NCI-H524 treated with DMSO at 0.1 percent for 48 hours (cell line): ENCODE measurements around the gene POU2AF3.

ENCODE experiments used
- DNase-seq: peaks from one replicate; lab custom pipeline; 2025; lab: John Stamatoyannopoulos, UW

The POU2AF3 gene

GRCh38 chr11:111353776-111354600, 55.6 kb downstream of the POU2AF3 start:
- DNase-seq: no peak

- no peak for DNase-seq
Observed at GRCh38 chr11:111354601-111354891, 56.2 kb downstream of the POU2AF3 start.

GRCh38 chr11:111355101-111355500, 56.8 kb downstream of the POU2AF3 start:
- DNase-seq: no peak

DNA sequence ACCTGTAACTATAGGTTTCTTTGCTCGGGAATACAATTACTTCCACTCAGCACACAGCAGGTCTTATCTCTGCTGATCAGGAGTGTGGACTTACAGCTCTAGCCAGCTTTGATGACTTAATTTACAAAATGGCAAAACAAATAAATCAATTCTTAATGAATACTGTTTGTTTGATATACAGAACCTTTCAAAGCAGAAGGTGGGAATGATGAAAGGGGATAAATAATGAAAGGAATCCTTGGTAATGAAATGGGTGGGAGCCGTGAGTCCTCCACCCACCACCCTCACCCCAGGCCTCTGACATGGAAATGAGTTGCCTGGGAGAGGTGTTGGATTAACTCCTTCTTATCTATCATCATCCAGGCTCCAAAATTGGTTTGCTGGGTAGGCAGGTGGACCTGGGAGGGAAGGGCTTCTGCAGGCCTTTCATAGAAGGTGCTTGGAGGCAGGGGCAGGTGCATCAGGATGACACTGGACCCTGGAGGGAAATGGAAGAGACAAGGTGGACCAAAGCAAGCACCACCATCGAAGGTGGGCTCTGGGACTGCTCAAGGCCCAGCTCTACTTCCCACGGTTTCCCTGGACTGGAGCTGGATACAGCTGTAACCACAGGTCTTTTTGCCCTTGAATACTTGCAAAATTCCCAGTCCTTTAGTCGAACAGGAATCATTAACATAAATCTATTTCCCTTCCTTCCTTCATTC, 57.8 kb downstream of the POU2AF3 start:
- DNase-seq: no peak

DNA sequence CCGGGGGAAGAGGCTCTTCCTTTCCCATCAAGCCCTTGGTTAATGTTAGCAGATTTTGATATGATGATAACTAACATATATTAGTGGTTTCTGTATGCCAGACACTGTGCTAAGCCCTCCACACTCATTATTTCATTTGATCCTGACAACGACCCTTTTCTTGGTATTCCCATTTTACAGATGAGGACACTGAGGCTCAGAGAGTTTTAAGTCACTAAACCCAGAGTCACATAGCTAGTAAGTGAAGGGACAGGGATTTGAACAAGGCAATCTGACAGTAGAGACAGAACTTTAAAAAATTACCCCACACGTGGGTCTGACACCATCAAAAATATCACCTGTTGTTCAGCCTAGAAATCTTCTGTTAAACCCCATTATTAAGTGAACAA, 58.3 kb downstream of the POU2AF3 start:
- no peak for DNase-seq

GRCh38 chr11:111357150-111358037, 59.0 kb downstream of the POU2AF3 start:
- no peak for DNase-seq
